Right lobe of liver (tissue), 4 donors: ENCODE measurements around the gene DIS3L2.

Experiments used
- POLR2A ChIP-seq: fragments of 450-650 bp; IDR thresholded peaks from one replicate; pipeline ENCODE4 v1.6.1; 2017; ENCODE audit warnings: antibody characterized with exemption, mild to moderate bottlenecking
- TF ChIP-seq, protein P1 (sequence below), 4 donors: fragments of 200-600 bp in 3 of 4; fragments of 450-650 bp in 1 of 4; IDR thresholded peaks; one replicate each; pipeline versions ENCODE4 v1.5.1 to v1.8.0; 2016 to 2022; ENCODE audit warnings: antibody characterized with exemption in 4 of 4, mild to moderate bottlenecking in 2 of 4
- donor health status: DM: no; HTN: no; CAD: no.
- donor health status: DM: no; HTN: no; CAD: no.
- donor health status: DM: no; HTN: yes; CAD: no.

DNA sequence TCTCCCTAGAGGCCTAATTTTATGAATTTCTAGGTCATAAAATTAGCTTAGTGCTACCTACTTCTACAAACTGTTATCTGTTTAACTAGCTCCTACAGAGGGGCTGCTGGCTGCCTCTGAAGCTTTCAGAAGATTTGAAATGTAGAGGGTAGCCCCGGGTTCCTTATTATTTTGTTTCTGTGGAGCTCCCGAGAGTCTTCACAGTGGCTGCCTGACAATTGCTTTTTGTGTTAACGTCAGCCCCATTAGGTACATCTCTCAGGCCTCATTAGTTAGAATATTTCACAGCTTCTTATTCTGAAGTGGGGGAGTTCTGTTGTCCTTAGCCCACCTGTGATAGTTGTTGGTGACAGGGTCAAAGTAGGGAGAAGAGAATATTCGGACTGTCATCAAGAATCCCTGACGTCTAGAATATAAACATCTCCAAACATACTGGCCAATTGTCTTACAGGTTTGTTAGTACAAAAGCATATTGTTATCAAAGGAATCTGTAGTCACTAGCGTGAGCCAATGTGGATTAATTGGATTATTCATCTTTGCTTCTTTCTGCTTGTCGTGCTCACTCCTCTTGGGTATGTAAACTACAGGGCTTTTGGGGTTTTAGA is 77.5 kb downstream of the DIS3L2 start:
- TF ChIP-seq, protein P1, sequence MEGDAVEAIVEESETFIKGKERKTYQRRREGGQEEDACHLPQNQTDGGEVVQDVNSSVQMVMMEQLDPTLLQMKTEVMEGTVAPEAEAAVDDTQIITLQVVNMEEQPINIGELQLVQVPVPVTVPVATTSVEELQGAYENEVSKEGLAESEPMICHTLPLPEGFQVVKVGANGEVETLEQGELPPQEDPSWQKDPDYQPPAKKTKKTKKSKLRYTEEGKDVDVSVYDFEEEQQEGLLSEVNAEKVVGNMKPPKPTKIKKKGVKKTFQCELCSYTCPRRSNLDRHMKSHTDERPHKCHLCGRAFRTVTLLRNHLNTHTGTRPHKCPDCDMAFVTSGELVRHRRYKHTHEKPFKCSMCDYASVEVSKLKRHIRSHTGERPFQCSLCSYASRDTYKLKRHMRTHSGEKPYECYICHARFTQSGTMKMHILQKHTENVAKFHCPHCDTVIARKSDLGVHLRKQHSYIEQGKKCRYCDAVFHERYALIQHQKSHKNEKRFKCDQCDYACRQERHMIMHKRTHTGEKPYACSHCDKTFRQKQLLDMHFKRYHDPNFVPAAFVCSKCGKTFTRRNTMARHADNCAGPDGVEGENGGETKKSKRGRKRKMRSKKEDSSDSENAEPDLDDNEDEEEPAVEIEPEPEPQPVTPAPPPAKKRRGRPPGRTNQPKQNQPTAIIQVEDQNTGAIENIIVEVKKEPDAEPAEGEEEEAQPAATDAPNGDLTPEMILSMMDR (IDR thresholded peaks at IDR 0.05) = no peak
- TF ChIP-seq POLR2A = no peak
